HCT116 (cell line): ENCODE data around the gene RIPOR1. TPM values are rescaled to one million over a fixed set of nuclear protein-coding genes. Genes with fewer than 3 reads are reported as not detected.

Experiments
- ATAC-seq: fragments of 200-7000 bp; cut with Tn5 transposase; 2 replicates; pipeline ENCODE4 v1.9.1; 2020; ENCODE audit warnings: mild to moderate bottlenecking, moderate library complexity
- BruUV-seq: library from RNA; stranded (reverse); fragments of 400-500 nt; replicated peaks from 2 replicates; lab custom pipeline; 2021; lab: Mats Ljungman, UMichigan
- CTCF ChIA-PET: fragments of 300-600 bp; sonication (Branson Sonifier 250); formaldehyde crosslinking; loops from one replicate; lab custom pipeline; 2021; ENCODE audit warnings: antibody characterized with exemption; lab: Charles Lee
- POLR2A ChIA-PET: fragments of 300-600, 350-600 bp; sonication (Branson Sonifier 250); formaldehyde crosslinking; loops from one replicate; lab custom pipeline; 2021; ENCODE audit warnings: antibody characterized with exemption; lab: Charles Lee
- RAD21 ChIA-PET, 2 experiments: fragments of 300-600 bp; sonication (Branson Sonifier 250); formaldehyde crosslinking; loops; one replicate each; lab custom pipeline; 2023; ENCODE audit warnings: low total read pairs in 2 of 2; ENCODE audit not compliant: uncharacterized antibody in 2 of 2, unreplicated experiment in 2 of 2, low non-redundant PET in 1 of 2; lab: Charles Lee
- DNase-seq: peaks from one replicate; pipeline ENCODE4 v3.0.0-alpha.2; 2010; ENCODE audit warnings: low read depth, low spot score
- H2AFZ ChIP-seq: fragments of 200-600 bp; shearing (Covaris generic), sonication (generic); 2 replicates; pipeline ENCODE4 v1.6.1; 2017; ENCODE audit warnings: low read depth, mixed run types, mixed read lengths, antibody characterized with exemption, low read length; ENCODE audit not compliant: poor library complexity, severe bottlenecking
- H3K27ac ChIP-seq: 2 replicates; pipeline ENCODE4 v1.5.1; 2012; ENCODE audit warnings: low read depth, low read length
- H3K27me3 ChIP-seq: fragments of 200-600 bp; sonication (generic); 2 replicates; pipeline ENCODE4 v1.6.1; 2016; ENCODE audit warnings: mixed run types, low read length, mixed read lengths; ENCODE audit not compliant: insufficient read depth
- H3K36me3 ChIP-seq, 2 experiments: fragments of 200-500 bp in 1 of 2; fragments of 200-600 bp in 1 of 2; sonication (Bioruptor generic) in 1 of 2; sonication (generic) in 1 of 2; 2 replicates each; pipeline versions ENCODE4 v1.5.1 to v1.6.1; 2014 to 2016; ENCODE audit warnings: low read length in 2 of 2, inconsistent platforms in 1 of 2, mixed read lengths in 1 of 2, mixed run types in 1 of 2; ENCODE audit not compliant: insufficient read depth in 2 of 2, control insufficient read depth in 1 of 2
- H3K4me1 ChIP-seq, 2 experiments: fragments of 200-600 bp in 1 of 2; sonication (generic) in 1 of 2; 2 replicates each; pipeline versions ENCODE4 v1.5.1 to v1.6.1; 2012 to 2017; ENCODE audit warnings: low read length in 2 of 2, inconsistent platforms in 1 of 2, mild to moderate bottlenecking in 1 of 2, mixed read lengths in 1 of 2, mixed run types in 1 of 2, moderate library complexity in 1 of 2; ENCODE audit not compliant: insufficient read depth in 2 of 2, control insufficient read depth in 1 of 2
- H3K4me2 ChIP-seq: fragments of 200-600 bp; sonication (generic); 2 replicates; pipeline ENCODE4 v1.6.1; 2017; ENCODE audit warnings: mixed run types, low read length, mixed read lengths
- H3K4me3 ChIP-seq, 2 experiments: fragments of 200-600 bp in 1 of 2; sonication (generic) in 1 of 2; replicated peaks in 1 of 2; 2 replicates each; pipeline ENCODE4 v1.5.1; 2011 to 2016; ENCODE audit warnings: low read length in 2 of 2, control low read depth in 1 of 2, low read depth in 1 of 2, mild to moderate bottlenecking in 1 of 2, mixed read lengths in 1 of 2, mixed run types in 1 of 2
- H3K79me2 ChIP-seq: fragments of 200-600 bp; sonication (generic); 2 replicates; pipeline ENCODE4 v1.6.1; 2017; ENCODE audit warnings: mild to moderate bottlenecking, mixed run types, low read length, moderate library complexity, mixed read lengths; ENCODE audit not compliant: insufficient read depth
- H3K9ac ChIP-seq: fragments of 200-600 bp; sonication (generic); 2 replicates; pipeline ENCODE4 v1.6.1; 2016; ENCODE audit warnings: low read length, mixed read lengths
- H3K9me2 ChIP-seq: fragments of 200-600 bp; sonication (generic), shearing (Covaris generic); 2 replicates; pipeline ENCODE4 v1.6.1; 2017; ENCODE audit warnings: mixed run types, mild to moderate bottlenecking, moderate library complexity; ENCODE audit not compliant: insufficient read depth
- H3K9me3 ChIP-seq, 2 experiments: fragments of 200-500 bp in 1 of 2; fragments of 200-600 bp in 1 of 2; sonication (Bioruptor generic) in 1 of 2; sonication (generic) in 1 of 2; 2 replicates each; pipeline ENCODE4 v1.6.1; 2014 to 2017; ENCODE audit warnings: low read length in 2 of 2, mixed read lengths in 2 of 2, inconsistent platforms in 1 of 2, low read depth in 1 of 2, mild to moderate bottlenecking in 1 of 2, mixed run types in 1 of 2, moderate library complexity in 1 of 2; ENCODE audit not compliant: control insufficient read depth in 1 of 2, insufficient read depth in 1 of 2
- H4K20me1 ChIP-seq: fragments of 200-600 bp; sonication (generic), shearing (Covaris generic); 2 replicates; pipeline ENCODE4 v1.6.1; 2017; ENCODE audit warnings: mixed run types, mild to moderate bottlenecking, moderate library complexity; ENCODE audit not compliant: insufficient read depth
- CTCF ChIP-seq, 3 experiments: fragments of 200-600 bp in 1 of 3; sonication (generic) in 1 of 3; IDR thresholded peaks in 2 of 3; conservative IDR thresholded peaks in 1 of 3; 2 replicates each; pipeline ENCODE4 v1.5.1; 2012 to 2017; ENCODE audit warnings: low read depth in 2 of 3, low read length in 2 of 3, antibody characterized with exemption in 1 of 3, borderline replicate concordance in 1 of 3, control low read depth in 1 of 3, mild to moderate bottlenecking in 1 of 3, mixed read lengths in 1 of 3, mixed run types in 1 of 3, moderate library complexity in 1 of 3; ENCODE audit not compliant: insufficient read depth in 1 of 3
- ELF1 ChIP-seq: IDR thresholded peaks from 2 replicates; pipeline ENCODE4 v1.6.1; 2012; ENCODE audit warnings: low read depth, borderline replicate concordance
- FOSL1 ChIP-seq: IDR thresholded peaks from 2 replicates; pipeline ENCODE4 v1.6.1; 2012; ENCODE audit warnings: low read depth
- POLR2A ChIP-seq: IDR thresholded peaks from 2 replicates; pipeline ENCODE4 v1.7.0; 2011; ENCODE audit warnings: borderline replicate concordance; ENCODE audit not compliant: insufficient read depth, insufficient read length; ENCODE audit errors: extremely low read depth
- RAD21 ChIP-seq: IDR thresholded peaks from 2 replicates; pipeline ENCODE4 v1.6.1; 2012; ENCODE audit warnings: low read depth, mild to moderate bottlenecking
- SIN3A ChIP-seq: IDR thresholded peaks from 2 replicates; pipeline ENCODE4 v1.6.1; 2012; ENCODE audit warnings: low read depth
- SRF ChIP-seq: IDR thresholded peaks from 2 replicates; pipeline ENCODE4 v1.6.1; 2012; ENCODE audit warnings: low read depth
- TCF7L2 ChIP-seq: IDR thresholded peaks from 2 replicates; pipeline ENCODE4 v1.7.0; 2011; ENCODE audit warnings: borderline replicate concordance, inconsistent platforms; ENCODE audit not compliant: insufficient read depth, insufficient read length; ENCODE audit errors: extremely low read depth
- intact Hi-C: fragments of 100-400 bp; cut with micrococcal nuclease; formaldehyde crosslinking; loops from 2 replicates; pipeline ENCODE4 v1.10.0; 2022
- total RNA-seq: library from RNA; stranded (reverse); gene quantifications from one replicate; pipeline ENCODE4 v1.2.1, GENCODE V29; 2021; ENCODE audit not compliant: unreplicated experiment

Gene RIPOR1
- total RNA-seq, 1 experiment from 2014 or later = 60.0 TPM

DNA sequence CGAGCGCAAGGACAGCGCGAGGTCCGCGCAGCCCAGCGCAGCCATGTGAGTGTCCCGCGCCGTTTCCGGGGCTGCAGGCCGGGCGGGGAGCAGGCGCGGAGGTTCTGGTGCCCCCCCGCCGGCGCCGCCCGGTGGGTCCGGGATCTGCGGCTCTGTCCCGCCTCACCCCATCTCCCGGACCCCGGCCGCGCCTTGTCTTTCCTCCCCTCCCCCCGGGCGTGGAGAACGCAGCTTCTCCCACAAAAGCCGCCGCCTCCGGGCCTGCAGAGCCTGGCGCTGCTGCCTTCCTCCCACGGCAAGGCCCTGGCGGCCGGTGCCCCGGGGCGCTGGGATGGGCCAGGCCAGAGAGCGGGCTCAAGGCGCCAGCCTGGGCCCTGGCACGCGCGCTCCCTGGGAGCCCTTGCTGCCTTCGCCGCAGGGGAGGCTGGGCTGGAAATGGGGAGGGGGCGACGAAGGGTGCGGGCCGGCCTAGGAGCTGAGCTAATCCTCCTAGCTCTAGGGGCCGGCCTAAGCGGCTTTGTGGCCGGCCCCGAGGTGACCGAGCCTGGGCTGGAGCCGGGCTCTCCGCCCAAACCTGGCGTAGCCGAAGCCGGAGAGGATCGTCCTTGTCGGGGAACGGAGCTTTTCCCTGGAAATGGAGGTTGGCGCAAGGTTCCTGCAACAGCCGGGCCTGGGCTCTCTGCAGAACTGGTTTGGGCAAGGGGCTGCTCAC, 397 bp downstream of the RIPOR1 start (continued):
- TF ChIP-seq RAD21 (no peak), ELF1 (no peak), TCF7L2 (peak; percentile 9)

DNA sequence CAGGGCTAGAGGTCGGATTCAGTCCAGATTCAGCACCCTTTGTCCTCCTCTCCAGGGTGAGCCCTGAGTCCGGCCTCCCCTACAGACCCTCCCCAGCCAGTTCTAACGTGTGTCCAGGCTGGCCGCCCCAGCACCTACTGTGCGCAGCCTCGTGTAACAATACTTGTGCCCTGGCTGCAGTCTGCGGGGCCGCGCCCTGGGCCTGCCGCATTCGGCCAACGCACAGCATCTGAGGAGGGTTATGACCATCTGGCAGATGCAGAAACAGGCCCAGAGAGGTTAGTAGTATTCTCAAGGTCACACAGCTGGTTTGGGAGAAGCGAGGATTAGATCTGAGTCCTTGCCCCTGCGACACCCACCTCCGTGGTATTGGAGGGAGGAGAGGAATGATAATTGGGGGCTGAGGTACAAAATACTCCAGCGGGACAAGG, 968 bp downstream of the RIPOR1 start:
- Histone ChIP-seq H3K36me3 (no peaks in the 10 kb centered on the region), H3K27ac (peak overlapping the region; percentile 90), H3K9me3 (no peaks in the 10 kb centered on the region), H2AFZ (no peak overlapping the region), H3K4me2 (peak overlapping the region; percentile 99), H3K9ac (peak overlapping the region; percentile 88), H3K27me3 (no peaks in the 10 kb centered on the region), H4K20me1 (no peaks in the 10 kb centered on the region), H3K4me3 (peak overlapping the region; percentile 77 to 91), H3K79me2 (peaks cover 30% of the 10 kb centered on the region), H3K9me2 (no peaks in the 10 kb centered on the region), H3K4me1 (peaks cover 17 to 58% of the 10 kb centered on the region in 2 experiments)
- ATAC-seq = peak; percentile 21
- intact Hi-C loops = loop anchor here (10.0 kb wide), 3 partner anchors 275 to 705 kb away; partner anchors contain the start of genes CTRL, ESRP2, PSMB10 and RANBP10
- DNase-seq = no peak
- TF ChIP-seq FOSL1 (no peak), SRF (no peak), POLR2A (no peak), CTCF (IDR thresholded peaks at IDR 0.05 in 2 of 3, conservative IDR thresholded peaks at IDR 0.05 in 1 of 3; ENCODE audit: borderline replicate concordance in 1 of 3, insufficient read depth in 1 of 3, low read depth in 2 of 3, low read length in 2 of 3) (no peak), SIN3A (no peak)
- ChIA-PET RAD21 (no interaction called here), CTCF (interaction anchor here (1.2 to 5.4 kb wide), 2 partner anchors 8 to 35 kb away, joined by 3 to 37 read pairs; no protein-coding TSS in a partner anchor), POLR2A (no interaction called here)
- BruUV-seq = TSS peak; percentile 58
